Omental fat pad (tissue), 4 donors: ENCODE data around the gene RFNG. TPM values are rescaled to one million over a fixed set of nuclear protein-coding genes. Genes with fewer than 3 reads are reported as not detected.

Experiments used
- ATAC-seq: fragments of 150-250 bp; one replicate; pipeline ENCODE4 v1.9.1; 2016; ENCODE audit warnings: mild to moderate bottlenecking, moderate library complexity; ENCODE audit not compliant: low FRiP score
- DNase-seq: peaks from one replicate; pipeline ENCODE4 v3.0.0-alpha.2; 2019; ENCODE audit warnings: low spot score
- CTCF ChIP-seq, 3 donors: fragments of 450-650 bp; IDR thresholded peaks; one replicate each; pipeline ENCODE4 v1.5.1; 2016 to 2017; ENCODE audit warnings: antibody characterized with exemption in 3 of 3, mild to moderate bottlenecking in 3 of 3, moderate library complexity in 2 of 3
- total RNA-seq, 4 donors: library from RNA; depleted of rRNA; stranded (reverse); fragments of >200 nt; gene quantifications; one replicate each; pipeline ENCODE4 v1.1.0, GENCODE V29; 2016

RFNG gene
- total RNA-seq, 4 donors from 2014 or later = 20.2 to 51.3 (median 32.0) TPM

GRCh38 chr17:82014432-82014831, 37.2 kb downstream of the RFNG start:
- TF ChIP-seq CTCF (IDR thresholded peaks at IDR 0.05) = no peak
- DNase-seq (no peak), ATAC-seq (no peak)

GRCh38 chr17:82013772-82014321, 37.8 kb downstream of the RFNG start:
- ATAC-seq = no peak
- no peak for TF ChIP-seq CTCF (IDR thresholded peaks at IDR 0.05)
- no peak for DNase-seq

GRCh38 chr17:82013341-82013740, 38.3 kb downstream of the RFNG start:
- ATAC-seq (no peak), DNase-seq (no peak)
- TF ChIP-seq CTCF (IDR thresholded peaks at IDR 0.05) = no peak

- DNase-seq = no peak
- no peak for TF ChIP-seq CTCF (IDR thresholded peaks at IDR 0.05)
- no peak for ATAC-seq
Measured at GRCh38 chr17:82012640-82013295, 38.8 kb downstream of the RFNG start.

- TF ChIP-seq CTCF (IDR thresholded peaks at IDR 0.05) = no peak
- no peak for ATAC-seq
Measured at GRCh38 chr17:82012261-82012639, 39.4 kb downstream of the RFNG start.

GRCh38 chr17:82011617-82012187, 39.9 kb downstream of the RFNG start:
- no peak for DNase-seq
- no peak for TF ChIP-seq CTCF (IDR thresholded peaks at IDR 0.05)
- ATAC-seq = no peak

More at GRCh38 chr17:82012261-82012639, 39.4 kb downstream of the RFNG start:
- DNase-seq = no peak
